ENCODE measurements around the gene INAVA. TPM values are rescaled to one million over a fixed set of nuclear protein-coding genes. Genes with fewer than 3 reads are reported as not detected.
"Not testable (repeated sequence)": the region's sequence is repeated elsewhere in the genome, so short reads cannot be mapped to it uniquely, and the experiment has no call there.

Gene INAVA
- total RNA-seq, 1 experiment from 2014 or later, result 5.5 TPM

DNA sequence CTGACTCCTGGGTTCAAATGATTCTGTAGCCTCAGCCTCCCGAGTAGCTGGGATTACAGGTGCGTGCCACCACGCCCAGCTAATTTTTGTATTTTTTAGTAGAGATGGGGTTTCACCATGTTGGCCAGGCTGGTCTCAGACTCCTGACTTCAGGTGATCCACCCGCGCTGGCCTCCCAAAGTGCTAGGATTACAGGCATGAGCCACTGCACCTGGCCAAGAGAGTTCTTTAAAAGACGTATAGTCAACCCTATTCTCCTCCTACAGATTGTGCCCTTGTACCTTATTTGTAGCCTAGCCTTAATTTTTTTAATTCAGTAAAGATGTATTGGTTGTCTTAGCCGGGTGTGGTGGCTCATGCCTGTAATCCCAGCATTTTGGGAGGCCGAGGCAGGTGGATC is 35.6 kb downstream of the INAVA start:
- not testable (repeated sequence) for H3K27ac ChIP-seq; H3K4me1 ChIP-seq (replicated peaks)

DNA sequence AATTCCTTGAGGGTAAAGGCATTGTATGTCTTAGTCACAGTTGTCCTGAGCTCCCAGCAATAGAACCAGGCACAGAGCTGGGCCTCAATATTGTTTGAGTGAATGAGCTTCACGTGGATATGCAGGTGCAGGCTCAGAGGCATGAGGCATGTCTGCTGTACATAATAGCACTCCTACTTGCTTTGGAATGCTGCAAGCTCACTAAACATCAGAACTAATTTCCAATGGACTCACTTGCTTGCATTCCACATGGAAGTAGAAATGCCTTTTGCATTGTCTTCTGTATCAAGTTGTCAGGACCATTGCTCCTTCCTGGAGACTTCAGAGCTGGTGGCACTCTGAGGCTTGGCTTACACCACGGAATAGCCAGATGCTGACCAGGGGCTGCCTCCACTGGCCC is 37.1 kb downstream of the INAVA start:
- no peaks in the 10 kb centered on the region for H3K4me1 ChIP-seq (replicated peaks)
- no peaks in the 10 kb centered on the region for H3K27me3 ChIP-seq (replicated peaks)

More for the DNA sequence above, 35.6 kb downstream of the INAVA start:
- H3K36me3 ChIP-seq; H3K4me3 ChIP-seq; DNase-seq (ENCODE audit: low read depth in 1 of 2, low spot score in 2 of 2); H3K27me3 ChIP-seq (replicated peaks); H3K9me3 ChIP-seq (replicated peaks): not testable (repeated sequence)

DNA sequence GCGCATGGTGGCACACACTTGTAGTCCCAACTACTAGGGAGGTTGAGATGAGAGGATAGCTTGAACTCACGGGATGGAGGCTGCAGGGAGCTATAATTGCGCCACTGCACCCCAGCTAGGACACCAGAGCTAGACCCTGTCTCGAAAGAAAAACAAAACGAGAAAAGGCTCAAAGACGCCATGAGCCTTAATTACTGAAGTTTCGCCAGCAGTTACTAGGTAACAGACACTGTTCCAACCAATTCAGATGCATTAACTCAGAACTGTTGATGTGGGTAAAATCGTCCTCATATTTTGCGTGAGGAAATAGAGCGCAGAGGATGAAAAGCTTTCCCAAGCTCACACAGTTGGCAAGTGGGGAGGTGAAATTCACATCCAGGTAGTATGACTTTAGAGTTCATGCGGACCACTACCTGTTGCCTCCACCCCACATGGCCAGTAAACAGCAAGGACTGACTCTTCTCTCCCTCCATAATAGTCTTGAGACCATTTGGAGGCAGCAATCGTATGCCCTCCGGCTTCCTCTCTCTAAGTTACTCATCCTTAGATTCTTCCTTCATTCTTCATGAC is 40.1 kb downstream of the INAVA start:
- Histone ChIP-seq H3K4me1 (replicated peaks) (no peaks in the 10 kb centered on the region), H3K9me3 (replicated peaks) (no peaks in the 10 kb centered on the region), H3K36me3 (no peaks in the 10 kb centered on the region), H3K27me3 (replicated peaks) (no peaks in the 10 kb centered on the region), H3K4me3 (no peak overlapping the region), H3K27ac (no peak overlapping the region)
- DNase-seq (ENCODE audit: low read depth in 1 of 2, low spot score in 2 of 2), result no peak

More for the DNA sequence above, 37.1 kb downstream of the INAVA start:
- Histone ChIP-seq H3K36me3 (no peaks in the 10 kb centered on the region), H3K4me3 (no peak overlapping the region), H3K27ac (no peak overlapping the region), H3K9me3 (replicated peaks) (no peaks in the 10 kb centered on the region)
- DNase-seq (ENCODE audit: low read depth in 1 of 2, low spot score in 2 of 2), result no peak

DNA sequence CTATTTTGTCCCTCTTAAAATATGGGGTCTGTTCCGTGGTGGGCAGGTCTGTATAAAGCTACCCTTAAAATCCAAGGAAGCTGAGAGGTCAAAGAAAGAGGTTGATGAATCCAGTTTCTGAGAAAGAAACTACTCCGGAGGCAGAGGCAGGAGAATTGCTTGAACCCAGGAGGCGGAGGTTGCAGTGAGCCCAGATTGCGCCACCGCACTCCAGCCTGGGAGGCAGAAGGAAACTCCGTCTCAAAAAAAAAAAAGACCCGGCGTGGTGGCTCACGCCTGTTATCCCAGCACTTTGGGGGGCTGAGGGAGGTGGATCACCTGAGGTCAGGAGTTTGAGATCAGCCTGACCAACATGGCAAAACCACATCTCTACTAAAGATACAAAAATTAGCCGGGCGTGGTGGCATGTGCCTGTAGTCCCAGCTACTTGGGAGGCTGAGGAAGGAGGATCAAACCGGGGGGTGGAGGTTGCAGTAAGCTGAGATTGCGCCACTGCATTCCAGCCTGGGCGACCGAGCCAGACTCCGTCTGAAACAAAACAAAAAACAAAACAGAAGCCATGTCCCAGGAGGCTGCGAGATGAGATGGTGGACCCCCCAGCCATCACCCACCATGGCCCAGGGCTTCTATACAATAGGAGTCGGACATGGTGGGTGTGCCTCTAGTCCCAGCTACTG is 40.7 kb downstream of the INAVA start:
- H3K4me1 ChIP-seq (replicated peaks); H3K36me3 ChIP-seq; H3K9me3 ChIP-seq (replicated peaks); H3K27me3 ChIP-seq (replicated peaks); H3K27ac ChIP-seq; H3K4me3 ChIP-seq; DNase-seq (ENCODE audit: low read depth in 1 of 2, low spot score in 2 of 2): not testable (repeated sequence)

DNA sequence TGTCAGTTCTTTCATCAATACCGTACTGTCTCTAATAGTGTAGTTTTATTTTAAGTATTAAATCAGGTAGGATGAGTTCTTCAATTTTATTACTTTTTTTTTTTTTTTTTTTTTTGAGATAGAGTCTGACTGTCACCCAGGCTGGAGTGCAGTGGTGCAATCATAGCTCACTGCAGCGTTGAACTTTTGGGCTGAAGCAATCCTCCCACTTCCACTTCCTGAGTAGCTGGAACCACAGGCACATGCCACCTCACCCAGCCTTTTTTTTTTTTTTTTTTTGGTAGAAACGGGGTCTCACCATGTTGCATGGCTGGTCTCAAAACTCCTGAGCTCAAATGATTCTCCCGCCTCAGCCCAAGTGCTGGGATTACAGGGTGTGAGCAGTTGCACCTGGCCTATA is 44.3 kb downstream of the INAVA start:
- H3K4me3 ChIP-seq, result no peak overlapping the region
- H3K36me3 ChIP-seq, result no peaks in the 10 kb centered on the region
- H3K27ac ChIP-seq, result no peak overlapping the region
- H3K9me3 ChIP-seq (replicated peaks), result no peaks in the 10 kb centered on the region
- DNase-seq (ENCODE audit: low read depth in 1 of 2, low spot score in 2 of 2), result no peak
- no peaks in the 10 kb centered on the region for H3K4me1 ChIP-seq (replicated peaks)
- no peaks in the 10 kb centered on the region for H3K27me3 ChIP-seq (replicated peaks)

DNA sequence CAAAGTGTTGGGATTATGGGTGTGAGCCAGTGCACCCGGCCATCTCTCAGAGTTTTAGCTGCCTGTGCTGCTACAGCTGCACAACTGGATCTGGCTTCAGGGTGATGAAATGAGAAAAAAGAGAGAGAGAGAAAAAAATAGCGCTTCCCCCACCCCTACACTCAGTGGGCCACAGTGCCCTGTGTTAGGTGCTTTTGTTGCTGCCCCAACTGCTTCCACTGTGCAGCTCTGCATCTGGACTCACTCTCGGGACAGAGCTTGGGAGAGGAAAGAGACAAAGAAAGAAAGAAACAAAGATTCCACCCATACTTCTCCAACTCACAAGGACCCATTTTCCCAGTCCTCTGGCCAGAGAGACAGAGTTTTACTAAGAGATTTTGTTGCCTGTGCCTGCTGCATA is 50.4 kb downstream of the INAVA start:
- Histone ChIP-seq H3K27me3 (replicated peaks) (no peaks in the 10 kb centered on the region), H3K4me3 (no peak overlapping the region), H3K36me3 (no peaks in the 10 kb centered on the region), H3K9me3 (replicated peaks) (peaks cover 6% of the 10 kb centered on the region; the same call in 1 of the 2 replicates), H3K4me1 (replicated peaks) (no peaks in the 10 kb centered on the region), H3K27ac (no peak overlapping the region)
- DNase-seq (ENCODE audit: low read depth in 1 of 2, low spot score in 2 of 2), result no peak

DNA sequence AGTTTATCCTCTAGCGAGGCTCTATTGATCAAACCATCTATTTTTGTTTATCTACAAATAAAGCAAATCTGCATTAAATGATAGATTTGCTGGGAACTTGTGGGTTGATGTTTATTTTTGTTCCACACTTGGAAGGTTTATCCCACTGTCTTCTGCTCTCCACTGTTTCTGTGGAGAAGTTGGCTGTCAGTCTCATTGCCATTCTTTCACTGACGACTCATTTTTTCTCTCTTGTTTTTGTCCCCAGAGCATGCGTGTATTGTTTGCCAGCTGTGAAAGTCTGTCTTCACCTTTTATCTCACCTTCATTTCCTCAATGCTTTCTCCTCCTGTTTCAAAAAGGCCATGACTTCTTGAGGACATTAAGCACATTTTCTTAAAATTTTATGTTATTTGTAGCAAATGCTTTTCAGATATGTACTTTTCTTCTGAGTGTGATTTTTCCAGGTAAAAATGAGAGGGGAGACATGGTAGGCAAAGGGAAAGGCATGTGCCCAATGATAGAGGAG is 52.4 kb downstream of the INAVA start:
- no peak for DNase-seq (ENCODE audit: low read depth in 1 of 2, low spot score in 2 of 2)
- Histone ChIP-seq H3K9me3 (replicated peaks) (peaks cover 6% of the 10 kb centered on the region; the same call in 1 of the 2 replicates), H3K4me3 (no peak overlapping the region), H3K27ac (no peak overlapping the region), H3K4me1 (replicated peaks) (no peaks in the 10 kb centered on the region), H3K27me3 (replicated peaks) (no peaks in the 10 kb centered on the region), H3K36me3 (no peaks in the 10 kb centered on the region)

DNA sequence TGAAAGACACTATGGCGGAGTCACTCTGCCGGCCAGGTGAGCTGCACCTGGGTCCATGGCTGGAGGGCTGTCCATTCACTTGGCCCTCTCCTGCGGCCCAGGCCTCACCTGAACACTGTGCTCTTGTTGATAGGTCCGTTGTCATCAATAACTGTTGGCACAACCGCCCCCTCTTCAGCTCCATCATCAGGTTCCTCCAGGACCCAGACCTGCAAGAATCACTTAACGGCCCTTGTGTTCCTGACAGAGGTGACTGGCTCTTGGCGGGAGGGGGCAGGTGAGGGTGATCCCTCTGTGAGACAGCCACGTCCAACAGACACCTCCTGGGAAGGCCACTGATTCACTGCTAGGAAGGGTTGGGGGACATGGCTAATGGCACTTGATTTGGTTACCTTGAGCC is 54.9 kb downstream of the INAVA start:
- DNase-seq (ENCODE audit: low read depth in 1 of 2, low spot score in 2 of 2), result no peak

DNA sequence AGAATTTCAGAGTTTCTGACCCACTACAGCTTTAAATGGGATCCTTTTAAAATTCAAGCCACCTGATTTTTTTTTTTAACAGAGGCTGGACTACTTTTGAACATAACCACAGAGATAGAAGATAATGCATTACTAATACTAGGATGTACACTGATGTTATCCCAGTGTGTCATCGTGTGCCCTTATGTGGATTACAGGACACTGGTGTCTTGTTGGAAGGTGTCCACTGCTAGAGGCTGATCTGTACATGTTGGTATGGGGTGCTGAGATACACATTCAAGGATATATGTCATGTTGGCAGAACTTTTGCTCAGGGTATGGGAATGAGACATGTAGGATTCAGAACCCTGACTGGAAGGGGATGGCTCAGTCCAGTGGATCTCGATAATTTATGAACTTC is 56.3 kb downstream of the INAVA start:
- Histone ChIP-seq H3K27me3 (replicated peaks) (no peaks in the 10 kb centered on the region), H3K4me3 (no peak overlapping the region), H3K4me1 (replicated peaks) (no peaks in the 10 kb centered on the region), H3K27ac (no peak overlapping the region), H3K9me3 (replicated peaks) (peaks cover 6% of the 10 kb centered on the region; the same call in 1 of the 2 replicates), H3K36me3 (no peaks in the 10 kb centered on the region)
- DNase-seq (ENCODE audit: low read depth in 1 of 2, low spot score in 2 of 2), result no peak

More for the DNA sequence above, 54.9 kb downstream of the INAVA start:
- Histone ChIP-seq H3K27ac (no peak overlapping the region), H3K36me3 (no peaks in the 10 kb centered on the region), H3K4me3 (no peak overlapping the region), H3K9me3 (replicated peaks) (peaks cover 6% of the 10 kb centered on the region; the same call in 1 of the 2 replicates), H3K27me3 (replicated peaks) (no peaks in the 10 kb centered on the region), H3K4me1 (replicated peaks) (no peaks in the 10 kb centered on the region)

DNA sequence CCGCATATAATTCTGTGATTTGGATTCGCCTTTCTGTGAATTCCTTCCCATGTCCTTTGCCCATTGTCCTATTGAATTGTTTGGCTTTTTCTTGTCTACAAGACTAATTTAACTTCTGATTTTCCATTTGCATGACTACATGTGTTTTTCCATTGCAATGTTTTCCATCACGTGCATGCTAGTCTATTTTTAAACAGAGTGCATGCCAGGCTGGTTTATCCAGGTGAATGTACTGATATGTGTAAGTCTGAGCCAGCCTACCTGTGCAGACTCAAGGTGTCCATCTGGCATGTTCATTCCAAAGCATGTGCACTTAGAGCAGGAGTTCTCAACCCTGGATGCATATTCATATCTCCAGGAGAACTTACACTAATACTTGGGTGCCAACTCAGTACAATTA is 59.7 kb downstream of the INAVA start:
- H3K27ac ChIP-seq, result no peak overlapping the region
- H3K36me3 ChIP-seq, result no peaks in the 10 kb centered on the region
- H3K4me1 ChIP-seq (replicated peaks), result no peaks in the 10 kb centered on the region
- no peaks in the 10 kb centered on the region for H3K9me3 ChIP-seq (replicated peaks)
- H3K27me3 ChIP-seq (replicated peaks), result no peaks in the 10 kb centered on the region
- H3K4me3 ChIP-seq, result no peak overlapping the region
- DNase-seq (ENCODE audit: low read depth in 1 of 2, low spot score in 2 of 2), result no peak

DNA sequence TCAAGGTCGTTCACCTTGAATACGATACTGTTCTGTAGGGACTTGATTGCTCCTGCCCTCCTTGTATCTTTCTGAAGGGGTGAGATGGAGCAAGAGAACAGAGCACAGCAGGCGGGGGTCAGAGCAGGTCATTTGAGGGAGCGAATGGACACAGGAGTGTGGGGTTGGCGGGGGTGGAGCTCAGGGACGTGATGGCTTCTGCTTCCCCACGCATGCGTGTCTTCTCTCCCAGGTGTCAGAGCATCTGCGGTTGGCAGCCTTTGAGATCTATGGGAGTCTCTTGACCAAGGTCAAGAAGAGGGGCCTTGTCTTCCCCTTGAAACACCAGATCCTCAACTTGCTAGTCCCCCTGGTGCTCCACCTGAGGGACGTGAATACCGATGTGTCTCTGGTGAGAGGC is 63.9 kb downstream of the INAVA start:
- Histone ChIP-seq H3K36me3 (no peaks in the 10 kb centered on the region), H3K27ac (no peak overlapping the region), H3K4me1 (replicated peaks) (no peaks in the 10 kb centered on the region), H3K4me3 (no peak overlapping the region), H3K27me3 (replicated peaks) (no peaks in the 10 kb centered on the region), H3K9me3 (replicated peaks) (no peaks in the 10 kb centered on the region)
- DNase-seq (ENCODE audit: low read depth in 1 of 2, low spot score in 2 of 2), result no peak

DNA sequence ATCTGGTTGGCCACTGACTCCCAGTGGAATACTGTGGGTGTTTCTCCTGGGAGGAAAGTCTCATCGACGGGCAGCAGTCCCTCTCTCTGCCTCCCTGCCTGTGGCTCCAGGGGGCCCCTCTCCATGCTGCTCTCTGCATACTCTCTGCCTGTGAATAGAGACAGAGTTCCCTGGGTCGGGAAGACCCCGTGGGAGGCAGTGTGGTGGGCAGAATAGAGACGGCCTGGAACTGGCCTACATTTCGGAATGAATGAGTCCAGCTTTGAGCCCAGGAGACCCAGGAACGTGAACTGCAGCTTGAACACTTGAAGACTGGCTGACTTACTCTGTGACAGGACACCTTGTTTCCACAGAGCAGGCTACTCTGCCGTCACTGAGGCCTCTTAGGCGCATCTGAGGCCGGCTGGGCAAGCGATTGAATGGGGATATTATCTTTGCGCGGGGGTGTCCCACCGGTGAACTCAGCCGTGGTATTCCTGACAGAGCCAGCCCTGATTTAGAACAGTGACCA is 64.8 kb downstream of the INAVA start:
- DNase-seq (ENCODE audit: low read depth in 1 of 2, low spot score in 2 of 2), result no peak
- H3K4me3 ChIP-seq, result no peak overlapping the region
- no peaks in the 10 kb centered on the region for H3K9me3 ChIP-seq (replicated peaks)
- no peaks in the 10 kb centered on the region for H3K27me3 ChIP-seq (replicated peaks)
- no peaks in the 10 kb centered on the region for H3K36me3 ChIP-seq
- H3K27ac ChIP-seq, result no peak overlapping the region
- no peaks in the 10 kb centered on the region for H3K4me1 ChIP-seq (replicated peaks)

DNA sequence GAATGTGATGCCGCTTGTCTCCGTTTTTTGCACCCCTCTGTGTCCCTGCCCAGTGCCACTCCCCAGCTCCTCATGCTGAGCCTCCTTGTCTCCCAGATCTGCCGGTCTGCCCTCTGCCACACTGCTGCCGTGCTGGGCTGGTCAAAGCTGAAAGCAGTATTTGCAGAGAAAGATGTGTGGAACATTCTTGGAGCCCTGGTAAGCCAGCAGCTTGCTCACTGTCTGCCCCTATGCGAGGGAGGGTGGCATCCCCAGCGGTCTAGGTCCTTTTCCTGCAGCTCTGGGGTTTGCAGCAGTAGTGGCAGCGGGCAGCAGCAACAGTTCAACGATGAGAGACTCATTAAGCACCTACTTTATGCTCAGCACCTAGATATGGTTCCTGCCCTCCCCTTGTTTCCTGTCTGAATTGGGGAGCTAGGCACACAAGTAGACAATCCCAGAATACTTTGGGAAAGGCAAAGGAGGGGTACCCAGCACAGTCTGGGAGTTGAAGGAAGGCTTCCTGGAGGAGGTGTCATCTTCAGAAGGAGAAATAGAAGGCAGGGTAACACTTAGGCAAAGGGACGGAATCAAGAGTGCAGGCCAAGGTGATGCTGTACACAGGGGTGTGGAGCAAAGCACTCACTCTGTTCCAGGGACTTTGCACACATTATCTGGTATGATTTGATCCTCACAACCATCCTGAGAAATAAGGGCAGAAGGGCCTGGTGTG is 65.7 kb downstream of the INAVA start:
- Histone ChIP-seq H3K27ac (no peak overlapping the region), H3K9me3 (replicated peaks) (no peaks in the 10 kb centered on the region), H3K4me3 (no peak overlapping the region), H3K4me1 (replicated peaks) (no peaks in the 10 kb centered on the region), H3K36me3 (no peaks in the 10 kb centered on the region), H3K27me3 (replicated peaks) (no peaks in the 10 kb centered on the region)
- DNase-seq (ENCODE audit: low read depth in 1 of 2, low spot score in 2 of 2), result no peak

DNA sequence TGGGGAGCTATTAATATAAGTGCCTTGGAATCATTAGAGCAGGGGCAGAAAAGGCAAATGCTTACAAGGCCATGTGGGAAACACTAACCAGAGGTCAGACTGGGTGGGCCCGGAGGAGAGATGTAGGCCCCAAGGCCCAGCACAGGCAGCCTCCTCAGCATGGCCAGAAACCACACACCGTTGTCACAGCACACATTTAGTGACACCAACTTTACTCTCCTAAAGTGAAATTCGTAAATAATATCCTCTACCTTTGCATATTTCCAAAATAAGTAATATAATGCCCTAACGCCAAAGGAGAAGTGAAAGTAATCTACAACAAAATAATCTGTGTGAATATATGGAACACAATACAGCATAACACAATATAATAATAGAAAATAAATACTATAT is 66.2 kb downstream of the INAVA start:
- H3K4me3 ChIP-seq, result no peak overlapping the region
- H3K27me3 ChIP-seq (replicated peaks), result no peaks in the 10 kb centered on the region
- no peak for DNase-seq (ENCODE audit: low read depth in 1 of 2, low spot score in 2 of 2)
- H3K4me1 ChIP-seq (replicated peaks), result no peaks in the 10 kb centered on the region
- no peak overlapping the region for H3K27ac ChIP-seq
- no peaks in the 10 kb centered on the region for H3K36me3 ChIP-seq
- no peaks in the 10 kb centered on the region for H3K9me3 ChIP-seq (replicated peaks)
